ENCODE data around the gene DENND2A. TPM values are rescaled to one million over a fixed set of nuclear protein-coding genes. Genes with fewer than 3 reads are reported as not detected.

Gene DENND2A
- total RNA-seq, 4 donors from 2014 or later: 25.2 to 83.5 (median 46.5) TPM

DNA sequence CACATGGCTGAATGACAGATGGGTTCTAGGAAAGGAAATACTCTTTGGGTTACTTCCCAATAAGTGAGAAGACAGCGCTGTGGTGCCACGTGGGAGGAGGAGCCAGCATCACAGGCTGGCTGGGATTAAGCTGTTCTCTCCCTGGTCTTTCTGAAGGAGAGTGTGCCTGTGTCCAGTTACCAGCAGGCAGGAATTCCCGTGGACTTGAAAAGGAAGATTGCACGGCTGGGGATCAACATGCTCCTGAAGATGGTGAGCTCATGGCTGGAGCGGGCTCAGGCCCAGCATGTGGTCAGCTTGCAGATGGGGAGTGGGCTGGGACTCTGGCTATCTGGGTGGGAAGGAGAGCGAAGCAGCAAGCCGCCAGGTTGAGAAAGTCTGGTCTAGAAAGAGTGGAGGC, 40.3 kb upstream of the DENND2A start:
- TF ChIP-seq POLR2A (IDR thresholded peaks at IDR 0.05) (no peak), CTCF (IDR thresholded peaks at IDR 0.05) (no peak), EP300 (IDR thresholded peaks at IDR 0.05) (no peak), POLR2AphosphoS5 (IDR thresholded peaks at IDR 0.05) (no peak)

GRCh38 chr7:140679186-140679585, 38.6 kb upstream of the DENND2A start:
- no peaks in the 10 kb centered on the region for H3K27me3 ChIP-seq
- H3K9me3 ChIP-seq: no peaks in the 10 kb centered on the region
- peaks cover 0 to 78% of the 10 kb centered on the region in 2 donors for H3K36me3 ChIP-seq
- TF ChIP-seq POLR2AphosphoS5 (IDR thresholded peaks at IDR 0.05) (no peak), CTCF (IDR thresholded peaks at IDR 0.05) (no peak), EP300 (IDR thresholded peaks at IDR 0.05) (no peak), POLR2A (IDR thresholded peaks at IDR 0.05) (no peak)
- 91 to 94% methylated on average over 4 to 8 of the region's 9 CpGs for WGBS, 2 donors (ENCODE audit: low coverage in 1 of 2)
- no peak overlapping the region for H3K27ac ChIP-seq
- H3K4me3 ChIP-seq: no peak overlapping the region
- no peak for ATAC-seq
- H3K4me1 ChIP-seq: peaks cover 0 to 25% (median 5%) of the 10 kb centered on the region in 3 donors

More for the DNA sequence above, 40.3 kb upstream of the DENND2A start:
- no peak overlapping the region for H3K27ac ChIP-seq
- peaks cover 0 to 8% (median 0%) of the 10 kb centered on the region in 3 donors for H3K4me1 ChIP-seq
- H3K27me3 ChIP-seq: no peaks in the 10 kb centered on the region
- no peak for ATAC-seq
- H3K36me3 ChIP-seq: peaks cover 0 to 95% of the 10 kb centered on the region in 2 donors
- no peak overlapping the region for H3K4me3 ChIP-seq
- 88 to 100% methylated on average over 2 to 6 of the region's 7 CpGs for WGBS, 2 donors (ENCODE audit: low coverage in 1 of 2)
- H3K9me3 ChIP-seq: no peaks in the 10 kb centered on the region

GRCh38 chr7:140678816-140679130, 38.2 kb upstream of the DENND2A start:
- Histone ChIP-seq H3K27ac (no peak overlapping the region), H3K9me3 (no peaks in the 10 kb centered on the region), H3K27me3 (no peaks in the 10 kb centered on the region), H3K4me3 (no peak overlapping the region), H3K36me3 (peaks cover 0 to 74% of the 10 kb centered on the region in 2 donors), H3K4me1 (peaks cover 0 to 29% (median 5%) of the 10 kb centered on the region in 3 donors)
- TF ChIP-seq CTCF (IDR thresholded peaks at IDR 0.05): no peak
- TF ChIP-seq EP300 (IDR thresholded peaks at IDR 0.05): no peak
- no peak for TF ChIP-seq POLR2AphosphoS5 (IDR thresholded peaks at IDR 0.05)
- no peak for TF ChIP-seq POLR2A (IDR thresholded peaks at IDR 0.05)
- no peak for ATAC-seq
- 95 to 100% methylated on average over 1 to 6 of the region's 7 CpGs for WGBS, 2 donors (ENCODE audit: low coverage in 1 of 2)

- H3K4me1 ChIP-seq: peaks cover 0 to 34% (median 5%) of the 10 kb centered on the region in 3 donors
Observed at GRCh38 chr7:140678081-140678815, 37.6 kb upstream of the DENND2A start.

More at GRCh38 chr7:140678081-140678815, 37.6 kb upstream of the DENND2A start:
- peaks cover 0 to 69% of the 10 kb centered on the region in 2 donors for H3K36me3 ChIP-seq
- no peak for TF ChIP-seq EP300 (IDR thresholded peaks at IDR 0.05)
- TF ChIP-seq POLR2A (IDR thresholded peaks at IDR 0.05): no peak
- no peak for TF ChIP-seq CTCF (IDR thresholded peaks at IDR 0.05)
- TF ChIP-seq POLR2AphosphoS5 (IDR thresholded peaks at IDR 0.05): no peak
- ATAC-seq: no peak
- H3K9me3 ChIP-seq: no peaks in the 10 kb centered on the region
- H3K4me3 ChIP-seq: no peak overlapping the region
- WGBS, 2 donors (ENCODE audit: low coverage in 1 of 2): 86 to 90% methylated on average over 10 to 16 of the region's 20 CpGs
- H3K27me3 ChIP-seq: no peaks in the 10 kb centered on the region
- no peak overlapping the region for H3K27ac ChIP-seq

Measured in gastroesophageal sphincter (tissue), 4 donors.